Ascending aorta (tissue), 2 donors: ENCODE measurements around the gene SOX18. TPM values are rescaled to one million over a fixed set of nuclear protein-coding genes. Genes with fewer than 3 reads are reported as not detected.

Experiments
- DNase-seq, 2 donors: peaks; one replicate each; pipeline ENCODE4 v3.0.0-alpha.2; 2019; ENCODE audit warnings: low spot score in 2 of 2
- H3K27ac ChIP-seq, 2 donors: fragments of 200-600 bp; sonication (generic); one replicate each; pipeline ENCODE4 v1.5.1; 2016 to 2017; ENCODE audit warnings: mild to moderate bottlenecking in 1 of 2
- H3K27me3 ChIP-seq: fragments of 200-600 bp; sonication (generic); one replicate; pipeline ENCODE4 v1.5.1; 2017
- H3K36me3 ChIP-seq, 2 donors: fragments of 200-600 bp; sonication (generic); one replicate each; pipeline ENCODE4 v1.5.1; 2016
- H3K4me1 ChIP-seq, 2 donors: fragments of 200-600 bp; sonication (generic); one replicate each; pipeline ENCODE4 v1.5.1; 2016 to 2017; ENCODE audit warnings: mild to moderate bottlenecking in 1 of 2
- H3K4me3 ChIP-seq, 2 donors: fragments of 200-600 bp; sonication (generic); one replicate each; pipeline ENCODE4 v1.5.1; 2016 to 2017; ENCODE audit warnings: mild to moderate bottlenecking in 1 of 2
- H3K9me3 ChIP-seq, 2 donors: fragments of 200-600 bp; sonication (generic); one replicate each; pipeline ENCODE4 v1.5.1; 2016
- CTCF ChIP-seq, 3 experiments: fragments of 200-600 bp in 2 of 3; fragments of 450-650 bp in 1 of 3; sonication (generic) in 2 of 3; IDR thresholded peaks; one replicate each; pipeline ENCODE4 v1.5.1; 2016 to 2019; ENCODE audit warnings: antibody characterized with exemption in 3 of 3, mild to moderate bottlenecking in 1 of 3, moderate library complexity in 1 of 3
- intact Hi-C: fragments of 100-400 bp; cut with DNase I; formaldehyde crosslinking; loops from one replicate; pipeline ENCODE4 v1.15.1; 2023
- total RNA-seq: library from RNA; depleted of rRNA; stranded (reverse); fragments of >200 nt; gene quantifications from one replicate; pipeline ENCODE4 v1.1.0, GENCODE V29; 2016

The SOX18 gene
- total RNA-seq, 1 donor from 2014 or later, result 244 TPM

- no peaks in the 10 kb centered on the region for H3K9me3 ChIP-seq
- H3K27me3 ChIP-seq, result no peaks in the 10 kb centered on the region
- no peak overlapping the region for H3K4me3 ChIP-seq
- H3K4me1 ChIP-seq, result no peaks in the 10 kb centered on the region
- no peak for TF ChIP-seq CTCF (IDR thresholded peaks at IDR 0.05)
- no peak overlapping the region for H3K27ac ChIP-seq
- no peak for DNase-seq
- intact Hi-C loops, result no loop called here
- H3K36me3 ChIP-seq, result peaks cover 92 to 100% of the 10 kb centered on the region in 2 donors
These were observed 21.3 kb downstream of the SOX18 start for GRCh38 chr20:64027981-64028685.

GRCh38 chr20:64025826-64026412 is 23.5 kb downstream of the SOX18 start:
- intact Hi-C loops, result no loop called here
- Histone ChIP-seq H3K27me3 (no peaks in the 10 kb centered on the region), H3K36me3 (peaks cover 95 to 99% of the 10 kb centered on the region in 2 donors), H3K4me1 (no peaks in the 10 kb centered on the region), H3K4me3 (no peak overlapping the region), H3K27ac (no peak overlapping the region), H3K9me3 (no peaks in the 10 kb centered on the region)
- no peak for DNase-seq
- no peak for TF ChIP-seq CTCF (IDR thresholded peaks at IDR 0.05)

- no peaks in the 10 kb centered on the region for H3K9me3 ChIP-seq
- TF ChIP-seq CTCF (IDR thresholded peaks at IDR 0.05), result no peak
- intact Hi-C loops, result no loop called here
- no peaks in the 10 kb centered on the region for H3K27me3 ChIP-seq
- H3K27ac ChIP-seq, result no peak overlapping the region
- no peaks in the 10 kb centered on the region for H3K4me1 ChIP-seq
- peaks cover 94 to 97% of the 10 kb centered on the region in 2 donors for H3K36me3 ChIP-seq
- H3K4me3 ChIP-seq, result no peak overlapping the region
- no peak for DNase-seq
These were observed 24.2 kb downstream of the SOX18 start for GRCh38 chr20:64025101-64025825.

- no peak for DNase-seq
- H3K27me3 ChIP-seq, result no peaks in the 10 kb centered on the region
These were observed 25.1 kb downstream of the SOX18 start for GRCh38 chr20:64024141-64024990.

More at GRCh38 chr20:64024141-64024990, 25.1 kb downstream of the SOX18 start:
- Histone ChIP-seq H3K27ac (no peak overlapping the region), H3K4me1 (no peaks in the 10 kb centered on the region), H3K9me3 (no peaks in the 10 kb centered on the region), H3K36me3 (peaks cover 94 to 97% of the 10 kb centered on the region in 2 donors), H3K4me3 (no peak overlapping the region)
- no peak for TF ChIP-seq CTCF (IDR thresholded peaks at IDR 0.05)
- intact Hi-C loops, result no loop called here
